ENCODE measurements around the gene CARS1. TPM values are rescaled to one million over a fixed set of nuclear protein-coding genes. Genes with fewer than 3 reads are reported as not detected.

The CARS1 gene
- polyA plus RNA-seq, 1 of the 3 experiments (the other 2 are of a cell fraction): 52.1 TPM

DNA sequence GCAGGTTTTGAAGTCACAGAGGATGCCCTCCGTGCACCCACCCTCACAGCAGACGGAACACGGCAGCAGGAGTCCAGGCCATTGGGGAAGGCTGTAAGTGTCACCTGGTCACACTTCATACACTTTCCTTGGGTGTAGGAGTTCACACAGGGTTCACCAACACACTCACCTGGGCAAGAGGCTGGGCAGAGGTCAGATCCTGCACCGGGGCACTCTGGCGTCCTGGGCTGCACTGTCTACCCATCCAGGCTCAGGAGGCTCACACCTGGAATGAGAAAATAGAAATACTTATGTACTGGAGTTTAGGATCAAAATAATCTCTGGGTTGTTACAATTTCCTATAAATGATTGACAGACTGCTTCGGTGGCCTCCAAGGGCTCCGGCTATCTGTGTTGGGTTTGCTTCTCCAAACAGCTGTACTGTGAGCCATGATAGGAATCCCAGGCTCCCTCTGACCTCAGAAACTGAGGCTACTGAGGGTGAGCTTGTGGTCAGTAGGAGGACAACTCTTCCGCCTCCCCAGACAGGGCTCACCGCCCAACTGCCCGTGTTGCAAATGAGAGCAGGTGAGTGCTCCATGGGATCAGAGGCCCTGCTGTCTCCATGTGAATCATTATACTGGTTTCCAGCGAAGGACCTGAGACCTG is 20.1 kb upstream of the CARS1 start:
- CTCF ChIA-PET: interaction anchor here (1.0 to 8.7 kb wide), 2 partner anchors 15 to 264 kb away, joined by 3 to 68 read pairs; no protein-coding TSS in a partner anchor
- H3K79me2 ChIP-seq (ENCODE audit: insufficient read depth): no peaks in the 10 kb centered on the region
- no peaks in the 10 kb centered on the region for H3K27me3 ChIP-seq (ENCODE audit: insufficient read depth)
- H3K4me1 ChIP-seq (ENCODE audit: control insufficient read depth in 1 of 2, insufficient read depth in 2 of 2, low read depth in 1 of 2, low read length in 1 of 2): peaks cover 0 to 9% of the 10 kb centered on the region in 2 experiments; a peak in 1 of 4 replicates
- no peaks in the 10 kb centered on the region for H3K9me3 ChIP-seq
- no peak overlapping the region for H2AFZ ChIP-seq (ENCODE audit: low read depth)
- no peaks in the 10 kb centered on the region for H3K9me2 ChIP-seq
- H3K36me3 ChIP-seq (replicated peaks in 1 of 2; ENCODE audit: control insufficient read depth in 1 of 2, insufficient read depth in 2 of 2, low read length in 1 of 2): no peaks in the 10 kb centered on the region
- H3K4me3 ChIP-seq (ENCODE audit: low read depth in 2 of 2, low read length in 1 of 2): no peak overlapping the region
- H3K4me2 ChIP-seq: no peak overlapping the region
- no peak overlapping the region for H3K27ac ChIP-seq (ENCODE audit: low read depth in 2 of 2, low read length in 1 of 2)
- WGBS (ENCODE audit: low lambda C conversion rate): 80% methylated on average over 11 of the region's 11 CpGs
- POLR2A ChIA-PET: interaction anchor here (0.7 kb wide), 1 partner anchor 65 kb away, joined by 3 read pairs; no protein-coding TSS in a partner anchor
- TF ChIP-seq USF2 (IDR thresholded peaks at IDR 0.05; ENCODE audit: borderline replicate concordance, low read depth, low read length): no peak
- TF ChIP-seq GABPA (IDR thresholded peaks at IDR 0.05; ENCODE audit: low read depth): no peak
- no peak for TF ChIP-seq GATA2 (CRISPR knock-in tag; IDR thresholded peaks at IDR 0.05)
- no peak for TF ChIP-seq JUND (IDR thresholded peaks at IDR 0.05)
- TF ChIP-seq POLR2AphosphoS5 (IDR thresholded peaks at IDR 0.05; ENCODE audit: low read depth, low read length): no peak
- no peak for TF ChIP-seq PBX3 (IDR thresholded peaks at IDR 0.05)
- TF ChIP-seq, protein P1, sequence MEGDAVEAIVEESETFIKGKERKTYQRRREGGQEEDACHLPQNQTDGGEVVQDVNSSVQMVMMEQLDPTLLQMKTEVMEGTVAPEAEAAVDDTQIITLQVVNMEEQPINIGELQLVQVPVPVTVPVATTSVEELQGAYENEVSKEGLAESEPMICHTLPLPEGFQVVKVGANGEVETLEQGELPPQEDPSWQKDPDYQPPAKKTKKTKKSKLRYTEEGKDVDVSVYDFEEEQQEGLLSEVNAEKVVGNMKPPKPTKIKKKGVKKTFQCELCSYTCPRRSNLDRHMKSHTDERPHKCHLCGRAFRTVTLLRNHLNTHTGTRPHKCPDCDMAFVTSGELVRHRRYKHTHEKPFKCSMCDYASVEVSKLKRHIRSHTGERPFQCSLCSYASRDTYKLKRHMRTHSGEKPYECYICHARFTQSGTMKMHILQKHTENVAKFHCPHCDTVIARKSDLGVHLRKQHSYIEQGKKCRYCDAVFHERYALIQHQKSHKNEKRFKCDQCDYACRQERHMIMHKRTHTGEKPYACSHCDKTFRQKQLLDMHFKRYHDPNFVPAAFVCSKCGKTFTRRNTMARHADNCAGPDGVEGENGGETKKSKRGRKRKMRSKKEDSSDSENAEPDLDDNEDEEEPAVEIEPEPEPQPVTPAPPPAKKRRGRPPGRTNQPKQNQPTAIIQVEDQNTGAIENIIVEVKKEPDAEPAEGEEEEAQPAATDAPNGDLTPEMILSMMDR (IDR thresholded peaks at IDR 0.05): no peak
- no peak for TF ChIP-seq NFIC (IDR thresholded peaks at IDR 0.05; ENCODE audit: borderline replicate concordance)
- TF ChIP-seq, protein P2, sequence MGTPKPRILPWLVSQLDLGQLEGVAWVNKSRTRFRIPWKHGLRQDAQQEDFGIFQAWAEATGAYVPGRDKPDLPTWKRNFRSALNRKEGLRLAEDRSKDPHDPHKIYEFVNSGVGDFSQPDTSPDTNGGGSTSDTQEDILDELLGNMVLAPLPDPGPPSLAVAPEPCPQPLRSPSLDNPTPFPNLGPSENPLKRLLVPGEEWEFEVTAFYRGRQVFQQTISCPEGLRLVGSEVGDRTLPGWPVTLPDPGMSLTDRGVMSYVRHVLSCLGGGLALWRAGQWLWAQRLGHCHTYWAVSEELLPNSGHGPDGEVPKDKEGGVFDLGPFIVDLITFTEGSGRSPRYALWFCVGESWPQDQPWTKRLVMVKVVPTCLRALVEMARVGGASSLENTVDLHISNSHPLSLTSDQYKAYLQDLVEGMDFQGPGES (IDR thresholded peaks at IDR 0.05; ENCODE audit: low read depth, low read length): no peak
- TF ChIP-seq TCF12 (IDR thresholded peaks at IDR 0.05): no peak
- TF ChIP-seq, protein P3, sequence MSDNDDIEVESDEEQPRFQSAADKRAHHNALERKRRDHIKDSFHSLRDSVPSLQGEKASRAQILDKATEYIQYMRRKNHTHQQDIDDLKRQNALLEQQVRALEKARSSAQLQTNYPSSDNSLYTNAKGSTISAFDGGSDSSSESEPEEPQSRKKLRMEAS (IDR thresholded peaks at IDR 0.05; ENCODE audit: low read depth): no peak
- TF ChIP-seq TAF1 (IDR thresholded peaks at IDR 0.05; ENCODE audit: borderline replicate concordance, low read depth, low read length): no peak
- TF ChIP-seq YY1 (IDR thresholded peaks at IDR 0.05; ENCODE audit: low read depth): no peak
- DNase-seq: no peak
- no peaks in the 10 kb centered on the region for H4K20me1 ChIP-seq (ENCODE audit: insufficient read depth)
- no peaks in the 10 kb centered on the region for H3F3A ChIP-seq (replicated peaks; ENCODE audit: insufficient read depth)
- H3K9ac ChIP-seq: no peak overlapping the region
